ENCODE results near the gene SLC5A12. TPM values are rescaled to one million over a fixed set of nuclear protein-coding genes. Genes with fewer than 3 reads are reported as not detected.

SLC5A12 gene
- total RNA-seq, 2 experiments from 2014 or later: not detected

- no peak for ATAC-seq
- H3K36me3 Mint-ChIP-seq (ENCODE audit: low read depth): no peaks in the 10 kb centered on the region
- H3K4me3 Mint-ChIP-seq: no peak overlapping the region
- ChIA-PET CTCF (no interaction called here), POLR2A (no interaction called here)
- no peaks in the 10 kb centered on the region for H3K4me1 Mint-ChIP-seq (ENCODE audit: low read depth)
- no peak overlapping the region for H3K27ac Mint-ChIP-seq
- DNase-seq: no peak
- H3K27me3 Mint-ChIP-seq (ENCODE audit: low read depth): no peaks in the 10 kb centered on the region
- no peaks in the 10 kb centered on the region for H3K9me3 Mint-ChIP-seq (ENCODE audit: insufficient read depth)
Observed at GRCh38 chr11:26715133-26715532, 6.7 kb downstream of the SLC5A12 start.

DNA sequence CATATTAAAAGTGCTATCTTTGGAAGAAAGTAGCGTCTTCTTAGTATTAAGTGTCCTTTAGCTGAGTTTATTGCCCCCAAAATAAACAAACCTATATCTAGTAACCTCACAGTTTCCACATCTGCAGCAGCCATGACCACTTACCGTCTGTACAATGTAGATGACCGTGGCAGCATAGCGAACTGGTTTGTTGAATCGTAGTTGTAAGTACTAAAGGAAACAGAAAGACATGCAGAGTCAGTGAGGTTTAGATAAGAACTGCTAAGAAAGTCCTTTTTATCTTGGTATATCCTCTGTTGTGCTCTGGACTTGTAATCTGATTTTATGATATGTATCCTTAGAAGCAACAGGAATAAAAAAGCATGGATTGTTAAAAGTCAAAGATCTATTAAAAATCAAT lies 9.4 kb downstream of the SLC5A12 start:
- no peaks in the 10 kb centered on the region for H3K4me1 Mint-ChIP-seq (ENCODE audit: low read depth)
- ChIA-PET CTCF (no interaction called here), POLR2A (no interaction called here)
- H3K27ac Mint-ChIP-seq: no peak overlapping the region
- H3K4me3 Mint-ChIP-seq: no peak overlapping the region
- H3K27me3 Mint-ChIP-seq (ENCODE audit: low read depth): no peaks in the 10 kb centered on the region
- no peak for ATAC-seq
- DNase-seq: no peak
- H3K9me3 Mint-ChIP-seq (ENCODE audit: insufficient read depth): no peaks in the 10 kb centered on the region
- H3K36me3 Mint-ChIP-seq (ENCODE audit: low read depth): no peaks in the 10 kb centered on the region

DNA sequence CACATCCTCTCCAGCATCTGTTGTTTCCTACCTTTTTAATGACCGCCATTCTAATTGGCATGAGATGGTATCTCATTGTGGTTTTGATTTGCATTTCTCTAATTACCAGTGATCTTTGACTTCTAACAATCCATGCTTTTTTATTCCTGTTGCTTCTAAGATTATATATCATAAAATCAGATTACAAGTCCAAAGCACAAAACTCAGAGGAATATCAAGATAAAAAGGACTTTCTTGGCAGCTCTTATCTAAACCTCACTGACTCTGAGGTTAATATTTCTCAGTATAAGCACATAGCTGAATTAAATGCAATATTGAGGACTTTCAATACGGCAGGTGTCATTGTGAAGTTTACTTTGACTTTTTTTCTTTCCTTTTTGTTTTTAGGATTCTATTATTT lies 11.4 kb downstream of the SLC5A12 start:
- no peak overlapping the region for H3K4me3 Mint-ChIP-seq
- no peak overlapping the region for H3K27ac Mint-ChIP-seq
- H3K36me3 Mint-ChIP-seq (ENCODE audit: low read depth): no peaks in the 10 kb centered on the region
- ATAC-seq (no peak), DNase-seq (no peak)
- no peaks in the 10 kb centered on the region for H3K27me3 Mint-ChIP-seq (ENCODE audit: low read depth)
- no peaks in the 10 kb centered on the region for H3K4me1 Mint-ChIP-seq (ENCODE audit: low read depth)
- H3K9me3 Mint-ChIP-seq (ENCODE audit: insufficient read depth): no peaks in the 10 kb centered on the region
- ChIA-PET POLR2A (no interaction called here), CTCF (no interaction called here)

DNA sequence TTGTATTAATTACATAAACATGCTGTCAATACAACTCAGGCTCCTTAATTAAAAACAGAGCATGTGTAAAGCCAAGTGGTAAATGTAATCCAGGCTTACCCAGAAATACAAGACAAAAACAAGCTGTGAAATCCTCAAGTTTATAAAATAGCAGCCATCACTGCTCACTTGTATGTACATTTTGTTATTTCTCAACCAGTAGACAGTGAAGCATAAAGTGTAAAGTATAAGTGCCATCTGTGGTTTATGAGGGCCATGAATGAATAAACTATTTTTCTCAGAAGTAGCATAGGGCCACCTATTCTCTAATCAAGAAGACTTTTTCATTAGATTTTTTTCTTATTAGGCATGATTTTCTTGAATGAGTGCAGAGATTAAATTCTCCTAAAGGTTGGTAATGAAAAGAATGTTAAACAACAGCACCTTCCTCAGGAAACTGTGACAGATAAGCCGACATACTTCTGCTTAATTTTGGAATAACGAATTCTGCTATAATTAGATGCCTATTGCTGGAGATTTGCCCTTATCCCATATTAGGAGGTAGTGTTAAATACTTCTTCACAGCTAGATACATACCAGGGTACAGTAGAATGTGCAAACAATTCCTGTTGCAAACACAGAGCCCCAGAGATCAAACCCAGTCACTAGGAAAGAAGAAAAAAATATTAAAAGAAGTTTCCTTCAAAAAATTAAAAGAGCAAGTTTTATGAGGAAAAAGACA lies 13.0 kb downstream of the SLC5A12 start:
- Mint-ChIP-seq H3K36me3 (ENCODE audit: low read depth) (no peaks in the 10 kb centered on the region), H3K27me3 (ENCODE audit: low read depth) (no peaks in the 10 kb centered on the region), H3K4me1 (ENCODE audit: low read depth) (no peaks in the 10 kb centered on the region), H3K9me3 (ENCODE audit: insufficient read depth) (no peaks in the 10 kb centered on the region), H3K27ac (no peak overlapping the region), H3K4me3 (no peak overlapping the region)
- no peak for DNase-seq
- ChIA-PET CTCF (no interaction called here), POLR2A (no interaction called here)
- no peak for ATAC-seq

DNA sequence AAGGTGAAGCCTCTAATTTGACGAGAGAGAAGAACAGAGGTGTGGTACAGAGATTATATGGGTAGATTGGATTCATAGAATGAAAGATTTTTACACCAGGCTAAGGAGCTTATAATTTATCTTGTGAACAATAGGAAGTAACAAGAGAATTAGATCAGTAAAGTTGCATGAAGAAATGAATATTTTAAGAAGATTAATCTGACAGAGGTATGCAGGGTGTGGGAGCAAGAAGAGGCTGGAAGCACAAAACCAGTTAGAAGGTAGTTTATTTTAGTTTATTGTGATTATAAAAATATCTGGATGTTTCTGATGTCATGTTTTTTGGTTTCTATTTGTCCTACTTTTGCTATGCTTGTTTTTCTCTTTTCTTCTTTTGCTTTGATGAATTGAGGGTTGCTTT lies 15.7 kb downstream of the SLC5A12 start:
- Mint-ChIP-seq H3K27me3 (ENCODE audit: low read depth) (no peaks in the 10 kb centered on the region), H3K9me3 (ENCODE audit: insufficient read depth) (no peaks in the 10 kb centered on the region), H3K27ac (no peak overlapping the region), H3K36me3 (ENCODE audit: low read depth) (no peaks in the 10 kb centered on the region), H3K4me3 (no peak overlapping the region), H3K4me1 (ENCODE audit: low read depth) (no peaks in the 10 kb centered on the region)
- ChIA-PET CTCF (no interaction called here), POLR2A (no interaction called here)
- ATAC-seq: no peak
- no peak for DNase-seq

- no peaks in the 10 kb centered on the region for H3K27me3 Mint-ChIP-seq (ENCODE audit: low read depth)
- H3K36me3 Mint-ChIP-seq (ENCODE audit: low read depth): no peaks in the 10 kb centered on the region
- no peak overlapping the region for H3K27ac Mint-ChIP-seq
- DNase-seq: no peak
- no peak overlapping the region for H3K4me3 Mint-ChIP-seq
- H3K9me3 Mint-ChIP-seq (ENCODE audit: insufficient read depth): no peaks in the 10 kb centered on the region
- CTCF ChIA-PET: no interaction called here
- H3K4me1 Mint-ChIP-seq (ENCODE audit: low read depth): no peaks in the 10 kb centered on the region
- no peak for ATAC-seq
- POLR2A ChIA-PET: no interaction called here
Observed at GRCh38 chr11:26704249-26704648, 17.6 kb downstream of the SLC5A12 start.

DNA sequence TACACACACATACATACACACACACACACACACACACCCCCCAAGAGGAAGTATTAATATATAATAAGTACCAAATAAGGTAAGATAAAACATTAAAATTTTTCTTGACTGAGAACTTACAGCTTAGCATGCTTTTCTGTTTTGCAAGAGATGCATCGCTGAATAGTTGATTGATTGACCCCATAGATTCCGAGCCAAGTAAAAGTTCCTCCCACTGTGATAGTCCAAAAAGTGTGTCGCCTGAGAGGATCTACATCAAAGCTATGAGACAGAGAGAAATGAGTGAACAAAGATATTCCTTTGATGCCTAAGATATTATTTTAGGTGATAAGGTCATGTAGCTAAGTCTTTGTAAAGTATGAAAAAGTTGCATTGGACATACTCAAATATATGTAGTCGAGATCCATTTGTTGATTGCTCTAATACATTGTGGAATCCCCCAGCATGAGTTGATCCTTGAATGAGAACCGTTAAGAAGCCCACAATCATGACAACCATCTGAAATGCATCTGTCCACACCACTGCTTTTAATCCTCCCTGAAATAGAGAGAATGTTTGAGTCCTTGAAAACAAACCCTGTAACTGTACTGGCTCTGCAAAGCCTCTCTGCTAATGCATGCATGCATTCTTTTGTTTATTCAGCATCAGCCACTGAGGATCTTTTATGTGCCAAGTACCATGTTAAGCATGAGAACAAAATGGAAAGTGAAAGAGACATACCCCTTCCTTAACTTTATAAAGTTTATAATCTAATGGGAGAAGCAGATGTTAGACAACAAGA lies 18.3 kb downstream of the SLC5A12 start:
- POLR2A ChIA-PET: no interaction called here
- Mint-ChIP-seq H3K36me3 (ENCODE audit: low read depth) (no peaks in the 10 kb centered on the region), H3K27me3 (ENCODE audit: low read depth) (no peaks in the 10 kb centered on the region), H3K27ac (no peak overlapping the region), H3K4me1 (ENCODE audit: low read depth) (no peaks in the 10 kb centered on the region), H3K4me3 (no peak overlapping the region), H3K9me3 (ENCODE audit: insufficient read depth) (no peaks in the 10 kb centered on the region)
- CTCF ChIA-PET: no interaction called here
- ATAC-seq (no peak), DNase-seq (no peak)

GRCh38 chr11:26702406-26702805 lies 19.5 kb downstream of the SLC5A12 start:
- POLR2A ChIA-PET: no interaction called here
- ATAC-seq (no peak), DNase-seq (no peak)
- H3K4me3 Mint-ChIP-seq: no peak overlapping the region
- no peak overlapping the region for H3K27ac Mint-ChIP-seq
- no peaks in the 10 kb centered on the region for H3K9me3 Mint-ChIP-seq (ENCODE audit: insufficient read depth)
- CTCF ChIA-PET: no interaction called here
- H3K36me3 Mint-ChIP-seq (ENCODE audit: low read depth): no peaks in the 10 kb centered on the region
- H3K27me3 Mint-ChIP-seq (ENCODE audit: low read depth): no peaks in the 10 kb centered on the region
- no peaks in the 10 kb centered on the region for H3K4me1 Mint-ChIP-seq (ENCODE audit: low read depth)

DNA sequence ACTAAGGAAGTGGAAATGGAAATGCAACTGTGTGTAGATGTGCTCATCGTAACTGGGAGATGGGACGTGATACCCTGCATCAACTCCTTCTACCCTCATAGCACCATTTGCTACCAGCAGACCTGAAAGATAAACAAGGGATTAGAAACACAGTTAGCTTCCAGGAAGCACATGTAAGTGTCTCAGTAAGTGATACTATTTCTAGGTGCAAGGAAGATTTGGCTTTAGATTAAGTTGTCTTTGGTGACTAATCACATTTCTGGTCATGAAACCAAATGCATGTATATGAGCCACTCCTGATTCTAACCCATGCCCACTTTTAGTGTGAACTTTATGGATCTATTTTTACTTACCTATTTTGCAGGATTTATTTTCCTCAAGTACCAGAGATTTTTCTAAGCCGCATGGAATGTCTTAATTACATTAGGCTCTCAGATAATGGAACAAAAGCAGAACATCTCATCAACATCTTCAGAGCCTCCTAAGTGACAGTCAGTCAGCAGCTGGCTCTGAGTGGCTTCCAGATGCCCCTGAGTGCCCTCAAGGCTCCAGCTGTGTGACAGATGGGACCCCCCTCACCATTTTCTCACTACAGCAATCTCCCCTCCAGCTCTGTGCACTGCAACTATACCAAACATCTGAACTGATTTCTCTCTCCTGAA lies 21.2 kb downstream of the SLC5A12 start:
- Mint-ChIP-seq H3K9me3 (ENCODE audit: insufficient read depth) (no peaks in the 10 kb centered on the region), H3K4me3 (no peak overlapping the region), H3K27me3 (ENCODE audit: low read depth) (no peaks in the 10 kb centered on the region), H3K4me1 (ENCODE audit: low read depth) (no peaks in the 10 kb centered on the region), H3K36me3 (ENCODE audit: low read depth) (no peaks in the 10 kb centered on the region), H3K27ac (no peak overlapping the region)
- ATAC-seq (no peak), DNase-seq (no peak)
- ChIA-PET POLR2A (no interaction called here), CTCF (no interaction called here)

DNA sequence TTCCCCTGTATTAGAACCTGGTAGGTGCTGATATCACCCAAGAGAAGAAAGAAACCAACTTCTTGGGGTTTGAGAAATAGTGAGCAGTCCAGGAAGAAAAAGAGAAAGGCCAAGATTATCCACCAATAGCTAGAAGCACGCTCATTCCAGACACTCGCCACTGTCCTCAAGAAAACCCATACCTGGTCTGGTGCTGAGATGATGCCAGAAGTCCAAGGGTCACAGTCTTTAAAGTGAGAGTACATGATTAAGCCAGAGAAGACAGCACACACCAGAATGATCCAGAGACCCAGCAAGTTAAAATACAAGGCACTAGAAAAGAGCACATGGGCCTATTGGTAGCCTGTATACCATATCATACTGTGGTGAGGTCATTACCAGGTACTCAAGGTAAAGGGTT lies 23.6 kb downstream of the SLC5A12 start:
- no peak overlapping the region for H3K27ac Mint-ChIP-seq
- ChIA-PET CTCF (no interaction called here), POLR2A (no interaction called here)
- H3K36me3 Mint-ChIP-seq (ENCODE audit: low read depth): no peaks in the 10 kb centered on the region
- no peak for DNase-seq
- no peaks in the 10 kb centered on the region for H3K9me3 Mint-ChIP-seq (ENCODE audit: insufficient read depth)
- H3K4me3 Mint-ChIP-seq: no peak overlapping the region
- H3K27me3 Mint-ChIP-seq (ENCODE audit: low read depth): no peaks in the 10 kb centered on the region
- no peaks in the 10 kb centered on the region for H3K4me1 Mint-ChIP-seq (ENCODE audit: low read depth)
- no peak for ATAC-seq

DNA sequence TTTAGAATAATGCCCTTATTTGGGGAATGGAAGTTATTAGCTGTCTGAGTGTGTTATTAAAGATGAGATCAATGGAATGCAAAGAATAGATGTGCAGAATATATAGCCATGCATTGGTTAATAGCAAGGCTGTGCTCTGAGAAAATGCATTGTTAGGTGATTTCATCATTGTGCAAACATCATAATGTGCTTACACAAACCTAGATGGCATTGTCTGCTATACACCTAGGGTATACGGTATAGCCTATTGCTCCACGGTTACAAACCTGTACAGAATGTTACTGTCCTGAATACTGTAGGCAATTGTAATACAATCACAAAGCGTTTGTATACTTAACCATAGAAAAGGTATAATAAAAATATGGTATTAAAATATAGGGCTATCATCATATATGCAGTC lies 25.5 kb downstream of the SLC5A12 start:
- no peaks in the 10 kb centered on the region for H3K27me3 Mint-ChIP-seq (ENCODE audit: low read depth)
- DNase-seq (no peak), ATAC-seq (no peak)
- H3K9me3 Mint-ChIP-seq (ENCODE audit: insufficient read depth): no peaks in the 10 kb centered on the region
- ChIA-PET CTCF (no interaction called here), POLR2A (no interaction called here)
- no peak overlapping the region for H3K27ac Mint-ChIP-seq
- H3K36me3 Mint-ChIP-seq (ENCODE audit: low read depth): no peaks in the 10 kb centered on the region
- no peaks in the 10 kb centered on the region for H3K4me1 Mint-ChIP-seq (ENCODE audit: low read depth)
- no peak overlapping the region for H3K4me3 Mint-ChIP-seq

DNA sequence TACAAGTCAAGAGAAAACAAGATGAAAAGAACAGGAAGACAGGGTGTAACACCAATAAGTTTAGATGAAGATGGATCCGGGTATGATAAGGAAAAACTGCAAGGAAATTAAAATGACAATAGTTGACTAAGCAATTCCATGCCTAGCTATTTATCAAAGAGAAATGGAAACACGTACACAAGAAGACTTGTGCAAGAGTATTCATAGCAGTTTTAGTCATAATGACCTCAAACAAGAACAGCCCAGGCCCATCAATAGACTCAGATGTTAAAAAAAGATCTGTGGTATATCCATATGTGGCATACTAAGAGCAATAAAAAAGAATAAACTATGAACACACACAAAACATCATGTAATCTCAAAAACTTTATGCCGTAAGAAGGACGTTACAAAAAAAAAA lies 33.2 kb downstream of the SLC5A12 start:
- no peaks in the 10 kb centered on the region for H3K9me3 Mint-ChIP-seq (ENCODE audit: insufficient read depth)
- H3K27ac Mint-ChIP-seq: no peak overlapping the region
- no peaks in the 10 kb centered on the region for H3K36me3 Mint-ChIP-seq (ENCODE audit: low read depth)
- DNase-seq (no peak), ATAC-seq (no peak)
- no peaks in the 10 kb centered on the region for H3K4me1 Mint-ChIP-seq (ENCODE audit: low read depth)
- H3K27me3 Mint-ChIP-seq (ENCODE audit: low read depth): no peaks in the 10 kb centered on the region
- POLR2A ChIA-PET: no interaction called here
- CTCF ChIA-PET: no interaction called here
- no peak overlapping the region for H3K4me3 Mint-ChIP-seq
